ENCODE data around the gene HECA.

GRCh38 chr6:139219746-139220145, 84.9 kb downstream of the HECA start:
- TF ChIP-seq CTCF (IDR thresholded peaks at IDR 0.05; ENCODE audit: low read depth, low read length, missing input control) (no peak), GABPA (IDR thresholded peaks at IDR 0.05 in 1 of 2, conservative IDR thresholded peaks at IDR 0.05 in 1 of 2) (no peak), FOXA1 (IDR thresholded peaks at IDR 0.05) (no peak), EGR1 (IDR thresholded peaks at IDR 0.05; ENCODE audit: low read depth in 2 of 2) (no peak)
